HepG2 (cell line): ENCODE results near the gene ATP13A4. TPM values are rescaled to one million over a fixed set of nuclear protein-coding genes. Genes with fewer than 3 reads are reported as not detected.

ENCODE experiments used
- CHD4 ChIP-seq: fragments of 200-600 bp; sonication (generic); IDR thresholded peaks from 2 replicates; pipeline ENCODE4 v1.7.0; 2017; ENCODE audit warnings: mild to moderate bottlenecking, low read length, borderline replicate concordance
- HHEX ChIP-seq: IDR thresholded peaks from 2 replicates; pipeline ENCODE4 v1.6.1; 2016; ENCODE audit warnings: control low read depth
- MYPOP ChIP-seq: sonication (generic); formaldehyde crosslinking; IDR thresholded peaks from 2 replicates; pipeline ENCODE4 v1.8.1; 2023; ENCODE audit warnings: mild to moderate bottlenecking, moderate library complexity, missing genetic modification reagents
- NCOA2 ChIP-seq: sonication (generic); formaldehyde crosslinking; IDR thresholded peaks from 2 replicates; pipeline ENCODE4 v1.8.0; 2022; ENCODE audit warnings: inconsistent platforms
- NFATC3 ChIP-seq: sonication (generic); formaldehyde crosslinking; IDR thresholded peaks from 2 replicates; pipeline ENCODE4 v1.5.1; 2020; ENCODE audit warnings: mild to moderate bottlenecking, missing genetic modification reagents
- PLRG1 ChIP-seq: fragments of 450-650 bp; conservative IDR thresholded peaks from 2 replicates; pipeline ENCODE4 v1.6.1; 2016
- POLR2G ChIP-seq: fragments of 200-400 bp; formaldehyde crosslinking; IDR thresholded peaks from 2 replicates; pipeline ENCODE4 v1.6.1; 2018; ENCODE audit warnings: mild to moderate bottlenecking, low read depth, low read length, moderate library complexity
- RARA ChIP-seq: IDR thresholded peaks from 2 replicates; pipeline ENCODE4 v1.6.1; 2016; ENCODE audit warnings: missing genetic modification reagents, missing compliant biosample characterization
- RFX5 ChIP-seq: IDR thresholded peaks from 2 replicates; pipeline ENCODE4 v1.6.1; 2011; ENCODE audit warnings: low read depth, low read length, improper control_type of control experiment
- SNAI1 ChIP-seq: sonication (generic); formaldehyde crosslinking; IDR thresholded peaks from 2 replicates; pipeline ENCODE4 v1.5.0; 2020; ENCODE audit warnings: mild to moderate bottlenecking, missing genetic modification reagents, borderline replicate concordance
- SOX13 ChIP-seq, 3 experiments: fragments of 450-650 bp in 1 of 3; sonication (generic) in 1 of 3; formaldehyde crosslinking in 1 of 3; IDR thresholded peaks in 2 of 3; conservative IDR thresholded peaks in 1 of 3; 2 replicates each; pipeline versions ENCODE4 v1.5.0 to v1.6.1; 2016 to 2020; ENCODE audit warnings: antibody characterized with exemption in 1 of 3, mild to moderate bottlenecking in 1 of 3, missing compliant biosample characterization in 1 of 3, missing genetic modification reagents in 1 of 3, moderate library complexity in 1 of 3
- SPEN ChIP-seq: sonication (generic); formaldehyde crosslinking; IDR thresholded peaks from 2 replicates; pipeline ENCODE4 v1.5.1; 2020; ENCODE audit warnings: low read depth, mild to moderate bottlenecking, missing genetic modification reagents
- SRSF4 ChIP-seq: fragments of 200-400 bp; formaldehyde crosslinking; IDR thresholded peaks from one replicate; pipeline ENCODE4 v1.6.1; 2018; ENCODE audit warnings: mild to moderate bottlenecking, low read depth, low read length, moderate library complexity; ENCODE audit not compliant: poor library complexity, severe bottlenecking
- TCF7 ChIP-seq: sonication (generic); IDR thresholded peaks from 2 replicates; pipeline ENCODE4 v1.6.1; 2016; ENCODE audit warnings: antibody characterized with exemption, low read depth
- USF2 ChIP-seq, 2 experiments: sonication (generic) in 1 of 2; formaldehyde crosslinking in 1 of 2; IDR thresholded peaks; 2 replicates each; pipeline versions ENCODE4 v1.5.1 to v1.6.1; 2011 to 2020; ENCODE audit warnings: borderline replicate concordance in 1 of 2, low read depth in 1 of 2, low read length in 1 of 2, mild to moderate bottlenecking in 1 of 2, missing genetic modification reagents in 1 of 2, moderate library complexity in 1 of 2
- ZBTB37 ChIP-seq: sonication (generic); formaldehyde crosslinking; IDR thresholded peaks from 2 replicates; pipeline ENCODE4 v1.4.0; 2020; ENCODE audit warnings: mild to moderate bottlenecking, missing genetic modification reagents
- ZFY ChIP-seq: sonication (generic); formaldehyde crosslinking; IDR thresholded peaks from 2 replicates; pipeline ENCODE4 v1.4.0; 2020; ENCODE audit warnings: missing genetic modification reagents
- ZNF101 ChIP-seq: sonication (generic); formaldehyde crosslinking; IDR thresholded peaks from 2 replicates; pipeline ENCODE4 v1.4.0; 2020; ENCODE audit warnings: mild to moderate bottlenecking, low read depth, missing genetic modification reagents, borderline replicate concordance
- ZNF234 ChIP-seq: sonication (generic); formaldehyde crosslinking; conservative IDR thresholded peaks from 2 replicates; pipeline ENCODE4 v1.5.1; 2020; ENCODE audit warnings: mild to moderate bottlenecking, missing genetic modification reagents
- polyA plus RNA-seq, 8 experiments: library from polyadenylated mRNA; depleted of rRNA in 3 of 8; stranded (reverse) in 7 of 8; unstranded in 1 of 8; fragments of >200 nt; fragmentation: Illumina TruSeq in 4 of 8; extraction: Trizol in 4 of 8; gene quantifications; 2 replicates each; pipeline versions ENCODE4 v1.2.1 to v1.2.3, GENCODE V29; 2011 to 2016; ENCODE audit warnings: low read depth in 4 of 8, missing spikeins in 1 of 8, mixed read lengths in 1 of 8; ENCODE audit not compliant: insufficient read depth in 1 of 8
- total RNA-seq, 5 experiments: library from RNA; depleted of rRNA; stranded (reverse); fragments of >200 nt; fragmentation: Illumina TruSeq; extraction: Trizol; gene quantifications; 2 replicates each; pipeline ENCODE4 v1.2.3, GENCODE V29; 2016; ENCODE audit warnings: low read depth in 1 of 5
- TF ChIP-seq, protein P1 (sequence below): sonication (generic); IDR thresholded peaks from 2 replicates; pipeline ENCODE4 v1.6.1; 2016; ENCODE audit warnings: low read depth, borderline replicate concordance

ATP13A4 gene
- total and polyA plus RNA-seq, 2 of the 13 experiments (the other 11 are each of a cell fraction or from before 2014, with no cell fraction given): 0.01 to 0.07 TPM

DNA sequence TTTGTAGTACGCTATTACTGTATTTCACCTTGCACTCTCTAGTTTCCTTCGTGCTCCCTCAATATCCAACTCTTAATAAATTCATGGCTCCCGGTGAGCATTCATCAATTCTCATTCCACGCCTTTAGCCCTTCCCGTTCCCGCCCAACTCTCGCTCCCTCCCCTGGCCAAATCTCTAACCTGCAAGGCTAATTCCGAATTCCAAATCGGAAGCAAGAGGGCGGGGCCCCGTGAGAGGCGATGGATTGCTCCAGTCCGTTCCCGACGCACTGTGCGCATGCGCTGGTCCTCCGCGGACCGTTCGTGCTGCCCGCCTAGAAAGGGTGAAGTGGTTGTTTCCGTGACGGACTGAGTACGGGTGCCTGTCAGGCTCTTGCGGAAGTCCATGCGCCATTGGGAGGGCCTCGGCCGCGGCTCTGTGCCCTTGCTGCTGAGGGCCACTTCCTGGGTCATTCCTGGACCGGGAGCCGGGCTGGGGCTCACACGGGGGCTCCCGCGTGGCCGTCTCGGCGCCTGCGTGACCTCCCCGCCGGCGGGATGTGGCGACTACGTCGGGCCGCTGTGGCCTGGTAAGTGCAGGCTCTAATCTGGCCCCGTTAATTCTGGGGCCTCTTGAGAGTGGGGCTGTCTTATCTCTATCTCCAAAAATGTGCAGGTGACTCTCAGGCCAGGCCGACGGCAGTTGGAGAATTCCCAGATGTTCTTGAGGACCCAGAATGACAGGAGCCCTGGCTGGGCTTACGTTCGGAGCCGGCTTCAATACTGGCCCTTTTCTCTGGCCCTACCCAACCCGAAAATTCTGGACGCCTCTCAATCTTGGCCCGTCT is 38.4 kb upstream of the ATP13A4 start, which contains the start of gene OPA1 (continued):
- TF ChIP-seq HHEX (CRISPR knock-in tag) (no peak), POLR2G (peak; percentile 89), NCOA2 (peak; percentile 76), SOX13 (IDR thresholded peaks at IDR 0.05) (peak; percentile 46; the same call in 1 of the 2 replicates), SOX13 (CRISPR knock-in tag; conservative IDR thresholded peaks at IDR 0.05 in 1 of 2, IDR thresholded peaks at IDR 0.05 in 1 of 2) (peak in 1 of 2 experiments; percentile 65; a peak in 2 of 4 replicates), ZNF234 (CRISPR knock-in tag) (no peak), ZNF101 (CRISPR knock-in tag) (no peak), RFX5 (no peak), ZBTB37 (CRISPR knock-in tag) (no peak), SNAI1 (CRISPR knock-in tag) (no peak), SRSF4 (no peak), SPEN (CRISPR knock-in tag) (peak; percentile 99), TCF7 (no peak), RARA (CRISPR knock-in tag) (peak; percentile 79), ZFY (CRISPR knock-in tag) (peak; percentile 98), NFATC3 (CRISPR knock-in tag) (peak; percentile 80; the same call in 1 of the 2 replicates), MYPOP (CRISPR knock-in tag) (peak; percentile 37; the same call in 1 of the 2 replicates), USF2 (IDR thresholded peaks at IDR 0.05; ENCODE audit: low read depth, low read length) (no peak), USF2 (CRISPR knock-in tag; IDR thresholded peaks at IDR 0.05; ENCODE audit: borderline replicate concordance) (no peak; the same call in 1 of the 2 replicates), PLRG1 (no peak), CHD4 (no peak)
- TF ChIP-seq, protein P1, sequence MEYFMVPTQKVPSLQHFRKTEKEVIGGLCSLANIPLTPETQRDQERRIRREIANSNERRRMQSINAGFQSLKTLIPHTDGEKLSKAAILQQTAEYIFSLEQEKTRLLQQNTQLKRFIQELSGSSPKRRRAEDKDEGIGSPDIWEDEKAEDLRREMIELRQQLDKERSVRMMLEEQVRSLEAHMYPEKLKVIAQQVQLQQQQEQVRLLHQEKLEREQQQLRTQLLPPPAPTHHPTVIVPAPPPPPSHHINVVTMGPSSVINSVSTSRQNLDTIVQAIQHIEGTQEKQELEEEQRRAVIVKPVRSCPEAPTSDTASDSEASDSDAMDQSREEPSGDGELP: peak; percentile 59; the same call in 1 of the 2 replicates
